IMR-90 (cell line): Measurements from ENCODE around the gene HSPB7. TPM values are rescaled to one million over a fixed set of nuclear protein-coding genes. Genes with fewer than 3 reads are reported as not detected.

ENCODE experiments used
- ATAC-seq: fragments of 200-7000 bp; cut with Tn5 transposase; 2 replicates; pipeline ENCODE4 v1.9.1; 2020; ENCODE audit warnings: low read depth, mild to moderate bottlenecking, moderate library complexity
- BruUV-seq: library from RNA; stranded (reverse); fragments of 400-500 nt; replicated peaks from 2 replicates; lab custom pipeline; 2021; lab: Mats Ljungman, UMichigan
- CTCF ChIA-PET: fragments of 300-600 bp; formaldehyde crosslinking; extraction: SDS; loops from one replicate; lab custom pipeline; 2021; ENCODE audit warnings: antibody characterized with exemption; lab: Yijun Ruan, JAX
- POLR2A ChIA-PET: fragments of 300-600 bp; sonication (Branson Sonifier 250); formaldehyde crosslinking; loops from one replicate; lab custom pipeline; 2022; ENCODE audit warnings: antibody characterized with exemption; ENCODE audit not compliant: unreplicated experiment; lab: Charles Lee
- DNase-seq: peaks from one replicate; pipeline ENCODE4 v3.0.0; 2013
- H2AFZ ChIP-seq: replicated peaks from 2 replicates; pipeline ENCODE3; 2013; ENCODE audit warnings: low read length, mild to moderate bottlenecking; ENCODE audit not compliant: poor library complexity
- H2AK5ac ChIP-seq: 2 replicates; pipeline ENCODE4 v1.6.1; 2013; ENCODE audit warnings: low read depth, low read length, inconsistent platforms
- H2AK9ac ChIP-seq: replicated peaks from 2 replicates; pipeline ENCODE3; 2013; ENCODE audit warnings: mild to moderate bottlenecking, low read depth, low read length, moderate library complexity; ENCODE audit not compliant: poor library complexity
- H2BK120ac ChIP-seq: 2 replicates; pipeline ENCODE4 v1.6.1; 2013; ENCODE audit warnings: low read depth, low read length, inconsistent platforms
- H2BK15ac ChIP-seq: 3 replicates; pipeline ENCODE4 v1.6.1; 2013; ENCODE audit warnings: low read depth, low read length, inconsistent platforms
- H2BK20ac ChIP-seq: 2 replicates; pipeline ENCODE4 v1.6.1; 2013; ENCODE audit warnings: low read depth, mild to moderate bottlenecking, inconsistent platforms, low read length, moderate library complexity
- H2BK5ac ChIP-seq: 2 replicates; pipeline ENCODE4 v1.6.1; 2013; ENCODE audit warnings: mild to moderate bottlenecking, low read depth, low read length, inconsistent platforms; ENCODE audit not compliant: poor library complexity, severe bottlenecking
- H3K14ac ChIP-seq: replicated peaks from 2 replicates; pipeline ENCODE4 v1.6.1; 2013; ENCODE audit warnings: low read depth, low read length, inconsistent platforms
- H3K18ac ChIP-seq: 2 replicates; pipeline ENCODE4 v1.6.1; 2013; ENCODE audit warnings: low read depth, low read length, control low read depth
- H3K23ac ChIP-seq: 2 replicates; pipeline ENCODE4 v1.6.1; 2013; ENCODE audit warnings: low read depth, low read length, inconsistent platforms
- H3K27ac ChIP-seq: 2 replicates; pipeline ENCODE4 v1.5.1; 2013; ENCODE audit warnings: mild to moderate bottlenecking, control low read depth, low read length; ENCODE audit not compliant: insufficient read depth
- H3K27me3 ChIP-seq: 2 replicates; pipeline ENCODE4 v1.6.1; 2013; ENCODE audit warnings: low read length; ENCODE audit not compliant: control insufficient read depth, insufficient read depth
- H3K36me3 ChIP-seq: 2 replicates; pipeline ENCODE4 v1.6.1; 2013; ENCODE audit warnings: low read length, mixed read lengths; ENCODE audit not compliant: control insufficient read depth, insufficient read depth
- H3K4ac ChIP-seq: 2 replicates; pipeline ENCODE4 v1.6.1; 2013; ENCODE audit warnings: low read depth, low read length, inconsistent platforms
- H3K4me1 ChIP-seq: 2 replicates; pipeline ENCODE4 v1.6.1; 2013; ENCODE audit warnings: low read length, mixed read lengths; ENCODE audit not compliant: control insufficient read depth, insufficient read depth
- H3K4me2 ChIP-seq: 2 replicates; pipeline ENCODE4 v1.6.1; 2013; ENCODE audit warnings: low read depth, mild to moderate bottlenecking, control low read depth, low read length, moderate library complexity
- H3K4me3 ChIP-seq: 2 replicates; pipeline ENCODE4 v1.5.1; 2013; ENCODE audit warnings: low read depth, mild to moderate bottlenecking, control low read depth, low read length, moderate library complexity; ENCODE audit not compliant: insufficient read depth
- H3K56ac ChIP-seq: 2 replicates; pipeline ENCODE4 v1.6.1; 2013; ENCODE audit warnings: low read length, inconsistent platforms; ENCODE audit not compliant: insufficient read depth; ENCODE audit errors: extremely low read depth
- H3K79me1 ChIP-seq, 2 experiments: 2 replicates each; pipeline ENCODE4 v1.6.1; 2013; ENCODE audit warnings: low read length in 2 of 2, inconsistent platforms in 1 of 2, low read depth in 1 of 2
- H3K9ac ChIP-seq: 2 replicates; pipeline ENCODE4 v1.6.1; 2013; ENCODE audit warnings: low read depth, low read length, control low read depth
- H3K9me1 ChIP-seq: 2 replicates; pipeline ENCODE4 v1.6.1; 2013; ENCODE audit warnings: low read length, inconsistent platforms; ENCODE audit not compliant: insufficient read depth
- H3K9me3 ChIP-seq: 2 replicates; pipeline ENCODE4 v1.6.1; 2013; ENCODE audit warnings: low read length; ENCODE audit not compliant: control insufficient read depth, insufficient read depth
- H4K20me1 ChIP-seq: 2 replicates; pipeline ENCODE4 v1.6.1; 2013; ENCODE audit warnings: low read length, inconsistent platforms; ENCODE audit not compliant: insufficient read depth
- H4K5ac ChIP-seq: 2 replicates; pipeline ENCODE4 v1.6.1; 2013; ENCODE audit warnings: mild to moderate bottlenecking, low read depth, low read length, control low read depth
- H4K8ac ChIP-seq, 2 experiments: 2 replicates each; pipeline ENCODE4 v1.6.1; 2013; ENCODE audit warnings: low read depth in 2 of 2, low read length in 2 of 2, control low read depth in 1 of 2, inconsistent platforms in 1 of 2
- H4K91ac ChIP-seq: 2 replicates; pipeline ENCODE4 v1.6.1; 2013; ENCODE audit warnings: low read depth, low read length, inconsistent platforms; ENCODE audit not compliant: insufficient read depth
- BHLHE40 ChIP-seq: fragments of 150-350 bp; IDR thresholded peaks from 2 replicates; pipeline ENCODE4 v1.6.1; 2016; ENCODE audit warnings: mild to moderate bottlenecking, low read depth, low read length
- CEBPB ChIP-seq: IDR thresholded peaks from 2 replicates; pipeline ENCODE4 v1.6.1; 2012; ENCODE audit warnings: low read depth, low read length, improper control_type of control experiment
- CHD1 ChIP-seq: IDR thresholded peaks from 2 replicates; pipeline ENCODE4 v1.6.1; 2012; ENCODE audit warnings: low read depth, low read length, improper control_type of control experiment
- FOS ChIP-seq: fragments of 150-350 bp; IDR thresholded peaks from 2 replicates; pipeline ENCODE4 v1.6.1; 2016; ENCODE audit warnings: low read depth, low read length
- MAFK ChIP-seq: IDR thresholded peaks from 2 replicates; pipeline ENCODE4 v1.6.1; 2012; ENCODE audit warnings: low read depth, low read length, improper control_type of control experiment
- MAZ ChIP-seq: IDR thresholded peaks from 2 replicates; pipeline ENCODE4 v1.6.1; 2012; ENCODE audit warnings: low read depth, mild to moderate bottlenecking, low read length, improper control_type of control experiment, moderate library complexity, borderline replicate concordance
- MXI1 ChIP-seq: IDR thresholded peaks from 2 replicates; pipeline ENCODE4 v1.6.1; 2012; ENCODE audit warnings: low read depth, mild to moderate bottlenecking, low read length, moderate library complexity, borderline replicate concordance
- NFE2L2 ChIP-seq: fragments of 150-350 bp; IDR thresholded peaks from 2 replicates; pipeline ENCODE4 v1.6.1; 2016; ENCODE audit warnings: low read depth, mild to moderate bottlenecking, low read length
- POLR2A ChIP-seq: IDR thresholded peaks from 2 replicates; pipeline ENCODE4 v1.6.1; 2012; ENCODE audit warnings: mild to moderate bottlenecking, low read depth, low read length
- RAD21 ChIP-seq: IDR thresholded peaks from 2 replicates; pipeline ENCODE4 v1.6.1; 2012; ENCODE audit warnings: low read length, improper control_type of control experiment
- RCOR1 ChIP-seq: IDR thresholded peaks from 2 replicates; pipeline ENCODE4 v1.6.1; 2012; ENCODE audit warnings: mild to moderate bottlenecking, low read length, improper control_type of control experiment; ENCODE audit not compliant: insufficient replicate concordance
- RFX5 ChIP-seq: IDR thresholded peaks from 2 replicates; pipeline ENCODE4 v1.8.0; 2012; ENCODE audit warnings: low read depth, mild to moderate bottlenecking, low read length, moderate library complexity
- SMC3 ChIP-seq: fragments of 150-350 bp; IDR thresholded peaks from 2 replicates; pipeline ENCODE4 v1.6.1; 2016; ENCODE audit warnings: low read depth, mild to moderate bottlenecking, antibody characterized with exemption, low read length, moderate library complexity
- WGBS, 2 experiments: methylation state at CpG; one replicate each; pipeline versions ENCODE4 v1.1.5 to v1.1.7; 2013; ENCODE audit warnings: missing lambda C conversion rate in 2 of 2; ENCODE audit not compliant: insufficient read length in 1 of 2; ENCODE audit errors: extremely low coverage in 2 of 2; 5-methylcytosine and 5-hydroxymethylcytosine counted together
- dilution Hi-C: fragments of 300-500 bp; cut with HindIII; formaldehyde crosslinking; loops from one replicate; pipeline ENCODE4 v1.14.3; 2018; ENCODE audit warnings: low sequenced_read_pairs; ENCODE audit not compliant: unreplicated experiment
- in situ Hi-C: fragments of 300-500 bp; cut with MboI; formaldehyde crosslinking; loops from 3 replicates; pipeline ENCODE4 v1.14.3; 2019; ENCODE audit warnings: low sequenced_read_pairs, inconsistent platforms, mixed read lengths
- intact Hi-C: fragments of 100-400 bp; cut with micrococcal nuclease; formaldehyde crosslinking; loops from 2 replicates; pipeline ENCODE4 v1.10.0; 2022
- polyA plus RNA-seq, 3 experiments: library from polyadenylated mRNA; depleted of rRNA; stranded (reverse); fragments of >200 nt; gene quantifications; 2 replicates each; pipeline ENCODE4 v1.2.3, GENCODE V29; 2012; ENCODE audit warnings: low replicate concordance in 1 of 3
- total RNA-seq: library from RNA; depleted of rRNA; stranded (reverse); fragments of >200 nt; gene quantifications from 2 replicates; pipeline ENCODE4 v1.2.3, GENCODE V29; 2012
- TF ChIP-seq, protein P1 (sequence below): fragments of 150-350 bp; IDR thresholded peaks from 2 replicates; pipeline ENCODE4 v1.6.1; 2016; ENCODE audit warnings: low read depth, mild to moderate bottlenecking, low read length, moderate library complexity, borderline replicate concordance
- TF ChIP-seq, protein P2 (sequence below): conservative IDR thresholded peaks from 2 replicates; pipeline ENCODE4 v1.5.1; 2012; ENCODE audit warnings: mild to moderate bottlenecking, low read depth, low read length, improper control_type of control experiment

The HSPB7 gene
- total and polyA plus RNA-seq, 2 of the 4 experiments (the other 2 are of a cell fraction), result 0.54 to 3.0 TPM

DNA sequence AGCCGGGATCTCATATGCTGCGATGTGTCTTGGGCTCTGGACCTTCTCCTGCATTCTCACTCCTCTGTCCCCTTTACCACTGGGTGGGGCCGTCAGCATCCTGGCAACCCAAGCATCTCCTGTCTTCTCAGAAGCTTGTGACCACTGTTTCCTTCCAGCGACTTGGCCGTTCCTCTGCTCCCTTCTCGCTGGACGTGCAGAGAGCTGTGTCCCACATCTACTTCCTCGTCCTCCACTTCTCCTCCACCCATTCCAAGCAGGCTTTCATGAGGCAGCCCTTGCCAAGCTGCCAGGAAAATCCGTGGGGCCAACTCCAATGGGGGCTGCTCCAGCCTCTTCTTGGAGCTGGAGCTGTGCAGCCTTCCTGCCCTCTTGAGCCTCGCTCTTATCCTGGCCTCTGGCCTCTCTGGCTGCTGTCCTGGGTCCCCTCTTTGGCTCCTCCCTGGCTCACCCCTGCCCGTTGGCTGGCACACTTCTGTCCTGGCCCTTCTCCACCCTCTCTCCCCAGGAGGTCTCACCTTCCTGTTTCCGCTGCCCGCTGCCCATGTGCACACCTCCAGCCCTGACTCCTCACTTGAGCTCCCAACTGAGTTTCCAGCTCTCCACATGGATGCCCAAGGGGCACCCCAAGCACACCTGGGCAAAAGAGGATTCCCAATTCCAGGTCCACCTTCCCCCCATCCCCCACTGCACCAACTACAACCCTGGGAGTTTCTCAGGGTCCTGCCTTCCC is 46.9 kb upstream of the HSPB7 start:
- dilution Hi-C loops (no loop called here), intact Hi-C loops (no loop called here), in situ Hi-C loops (no loop called here)
- Histone ChIP-seq H3K14ac (no peak overlapping the region), H3K9me1 (no peaks in the 10 kb centered on the region), H2BK20ac (no peak overlapping the region), H3K4me3 (no peak overlapping the region), H3K27ac (no peak overlapping the region), H4K5ac (no peak overlapping the region), H4K8ac (no peak overlapping the region), H3K4me2 (no peak overlapping the region), H2BK5ac (no peak overlapping the region), H4K91ac (no peak overlapping the region), H2AK9ac (no peak overlapping the region), H4K20me1 (no peaks in the 10 kb centered on the region; the same call in 1 of the 2 replicates), H2BK15ac (no peak overlapping the region), H2AFZ (no peak overlapping the region), H3K79me1 (no peaks in the 10 kb centered on the region), H3K4me1 (peaks cover 4% of the 10 kb centered on the region; the same call in 1 of the 2 replicates), H3K36me3 (no peaks in the 10 kb centered on the region), H3K4ac (no peak overlapping the region), H3K9me3 (no peaks in the 10 kb centered on the region), H2AK5ac (no peak overlapping the region), H3K18ac (no peak overlapping the region), H3K56ac (no peak overlapping the region), H3K9ac (no peak overlapping the region), H3K27me3 (peaks cover 45% of the 10 kb centered on the region), H2BK120ac (no peak overlapping the region), H3K23ac (no peak overlapping the region)
- ATAC-seq, result no peak
- 61% methylated on average over 10 of the region's 13 CpGs; no CpG with 5 or more reads in 1 of the 2 experiments for WGBS, 2 experiments
- ChIA-PET POLR2A (no interaction called here), CTCF (interaction anchor here (1.3 kb wide), 1 partner anchor 9 kb away, joined by 4 read pairs; no protein-coding TSS in a partner anchor)
- BruUV-seq, result no TSS peak
- DNase-seq, result no peak
- no peak for TF ChIP-seq SMC3
- no peak for TF ChIP-seq BHLHE40
- TF ChIP-seq CHD1, result no peak
- no peak for TF ChIP-seq MAZ
- TF ChIP-seq, protein P1, sequence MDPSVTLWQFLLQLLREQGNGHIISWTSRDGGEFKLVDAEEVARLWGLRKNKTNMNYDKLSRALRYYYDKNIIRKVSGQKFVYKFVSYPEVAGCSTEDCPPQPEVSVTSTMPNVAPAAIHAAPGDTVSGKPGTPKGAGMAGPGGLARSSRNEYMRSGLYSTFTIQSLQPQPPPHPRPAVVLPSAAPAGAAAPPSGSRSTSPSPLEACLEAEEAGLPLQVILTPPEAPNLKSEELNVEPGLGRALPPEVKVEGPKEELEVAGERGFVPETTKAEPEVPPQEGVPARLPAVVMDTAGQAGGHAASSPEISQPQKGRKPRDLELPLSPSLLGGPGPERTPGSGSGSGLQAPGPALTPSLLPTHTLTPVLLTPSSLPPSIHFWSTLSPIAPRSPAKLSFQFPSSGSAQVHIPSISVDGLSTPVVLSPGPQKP, result no peak
- TF ChIP-seq POLR2A, result no peak
- no peak for TF ChIP-seq NFE2L2
- TF ChIP-seq, protein P2, sequence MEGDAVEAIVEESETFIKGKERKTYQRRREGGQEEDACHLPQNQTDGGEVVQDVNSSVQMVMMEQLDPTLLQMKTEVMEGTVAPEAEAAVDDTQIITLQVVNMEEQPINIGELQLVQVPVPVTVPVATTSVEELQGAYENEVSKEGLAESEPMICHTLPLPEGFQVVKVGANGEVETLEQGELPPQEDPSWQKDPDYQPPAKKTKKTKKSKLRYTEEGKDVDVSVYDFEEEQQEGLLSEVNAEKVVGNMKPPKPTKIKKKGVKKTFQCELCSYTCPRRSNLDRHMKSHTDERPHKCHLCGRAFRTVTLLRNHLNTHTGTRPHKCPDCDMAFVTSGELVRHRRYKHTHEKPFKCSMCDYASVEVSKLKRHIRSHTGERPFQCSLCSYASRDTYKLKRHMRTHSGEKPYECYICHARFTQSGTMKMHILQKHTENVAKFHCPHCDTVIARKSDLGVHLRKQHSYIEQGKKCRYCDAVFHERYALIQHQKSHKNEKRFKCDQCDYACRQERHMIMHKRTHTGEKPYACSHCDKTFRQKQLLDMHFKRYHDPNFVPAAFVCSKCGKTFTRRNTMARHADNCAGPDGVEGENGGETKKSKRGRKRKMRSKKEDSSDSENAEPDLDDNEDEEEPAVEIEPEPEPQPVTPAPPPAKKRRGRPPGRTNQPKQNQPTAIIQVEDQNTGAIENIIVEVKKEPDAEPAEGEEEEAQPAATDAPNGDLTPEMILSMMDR, result no peak
- TF ChIP-seq CEBPB, result no peak
- TF ChIP-seq RAD21, result no peak
- TF ChIP-seq MAFK, result no peak
- no peak for TF ChIP-seq FOS
- TF ChIP-seq MXI1, result no peak
- no peak for TF ChIP-seq RFX5
- TF ChIP-seq RCOR1, result no peak
